Dermis microvascular lymphatic vessel endothelial cell (primary cell): ENCODE results near the gene DCDC2C. TPM values are rescaled to one million over a fixed set of nuclear protein-coding genes. Genes with fewer than 3 reads are reported as not detected.

ENCODE experiments used
- DNase-seq, 2 donors: peaks; one replicate each; pipeline versions ENCODE4 v3.0.0 to v3.0.0-alpha.2; 2010; ENCODE audit warnings: low read depth in 2 of 2
- total RNA-seq: library from RNA; depleted of rRNA; stranded (reverse); fragments of >200 nt; gene quantifications from 2 replicates; pipeline ENCODE4 v1.2.1, GENCODE V29; 2014

DCDC2C gene
- total RNA-seq, 1 donor from 2014 or later: 0.13 TPM

- no peak for DNase-seq
Measured at GRCh38 chr2:3743951-3744555, 40.7 kb downstream of the DCDC2C start.

DNA sequence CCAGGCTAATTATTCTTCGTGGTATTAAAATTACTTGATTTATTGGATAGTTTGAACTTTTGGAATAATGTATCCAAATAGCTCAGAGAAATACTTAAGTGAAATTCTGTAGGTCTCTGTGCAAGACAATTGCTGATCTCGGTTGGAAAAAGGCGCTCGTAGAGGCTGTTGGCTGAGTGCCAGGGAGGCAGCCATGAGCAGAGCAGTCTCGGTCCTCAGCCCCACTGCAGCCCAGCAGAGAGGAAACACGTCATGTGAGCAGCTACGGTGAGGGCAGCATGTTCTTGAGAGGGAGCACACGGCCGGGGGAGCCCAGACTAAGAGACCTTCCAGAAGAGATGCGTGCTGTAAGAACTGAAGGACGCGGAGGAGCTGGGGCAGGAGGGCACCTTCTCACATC is 42.5 kb downstream of the DCDC2C start:
- DNase-seq: no peak

DNA sequence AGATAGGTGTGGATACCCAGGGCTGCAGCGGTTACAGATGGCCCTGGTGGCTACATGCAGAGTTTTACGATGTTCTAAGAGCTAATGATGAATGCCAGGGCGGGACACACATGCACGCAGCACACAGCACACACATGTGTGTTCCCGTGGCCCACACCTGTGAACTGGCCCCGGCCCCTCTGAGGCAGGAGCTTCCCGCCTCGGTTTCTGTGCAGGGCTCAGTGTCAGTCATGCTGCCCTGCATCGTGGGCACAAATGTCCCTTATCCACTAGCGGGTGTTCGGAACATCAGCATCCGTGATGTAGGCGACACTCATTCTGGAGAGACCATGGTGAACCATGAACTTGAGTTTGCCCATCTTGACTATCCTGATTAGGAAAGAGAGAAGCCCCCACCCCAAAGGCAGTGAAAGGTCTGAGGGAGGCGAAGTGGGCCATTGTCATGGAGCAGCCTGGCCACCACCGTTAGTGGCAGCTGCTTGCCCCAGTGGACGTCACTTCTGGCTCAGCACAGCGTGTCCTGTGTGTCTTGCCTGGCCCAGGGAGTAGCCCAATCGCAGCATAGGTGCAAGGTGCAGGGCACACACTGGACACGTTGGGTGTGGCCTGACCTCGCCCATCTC is 43.8 kb downstream of the DCDC2C start:
- no peak for DNase-seq

DNA sequence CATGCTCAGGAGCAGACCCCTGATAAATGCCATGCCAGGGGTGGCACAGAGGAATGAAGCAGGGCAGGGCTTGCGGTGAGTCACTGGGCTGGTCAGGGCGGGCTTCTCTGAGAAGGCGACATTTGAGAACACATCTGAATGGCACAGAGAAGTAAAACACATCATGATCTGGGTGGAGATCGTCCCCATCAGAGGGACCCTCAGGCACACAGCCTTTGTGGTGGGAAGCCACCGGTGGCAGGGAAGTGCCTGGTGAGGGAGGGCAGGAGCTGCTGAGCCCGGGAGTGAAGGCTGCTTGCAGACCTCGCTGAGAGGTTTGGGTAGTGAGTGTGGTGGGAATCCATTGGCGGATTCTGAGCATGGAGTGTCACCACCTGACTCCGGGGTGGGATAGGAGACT is 44.5 kb downstream of the DCDC2C start:
- no peak for DNase-seq

- no peak for DNase-seq
Measured at GRCh38 chr2:3749201-3749600, 45.8 kb downstream of the DCDC2C start.

DNA sequence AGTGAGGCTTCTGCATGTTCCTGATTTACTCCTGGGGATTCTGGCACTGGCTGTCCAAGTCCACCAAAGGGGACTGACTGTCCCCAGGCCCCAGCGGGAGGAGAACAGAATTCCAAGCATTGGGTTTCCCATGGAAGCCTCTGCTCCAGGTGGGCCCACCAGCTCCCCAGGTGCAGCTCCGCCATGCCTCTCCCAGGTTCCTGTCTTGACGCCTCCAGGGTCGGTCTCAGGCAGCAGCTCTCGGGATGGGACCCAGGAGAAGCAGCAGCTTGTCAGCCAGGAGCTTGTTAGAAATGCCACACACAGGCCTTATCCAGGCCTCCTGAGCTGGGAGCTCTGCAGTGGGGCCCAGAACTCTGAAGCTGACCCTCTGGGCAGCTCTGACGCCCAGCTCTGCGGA is 47.9 kb downstream of the DCDC2C start:
- no peak for DNase-seq

- DNase-seq: no peak
Measured at GRCh38 chr2:3751806-3752205, 48.4 kb downstream of the DCDC2C start.

- no peak for DNase-seq
Measured at GRCh38 chr2:3752376-3752775, 49.0 kb downstream of the DCDC2C start.

DNA sequence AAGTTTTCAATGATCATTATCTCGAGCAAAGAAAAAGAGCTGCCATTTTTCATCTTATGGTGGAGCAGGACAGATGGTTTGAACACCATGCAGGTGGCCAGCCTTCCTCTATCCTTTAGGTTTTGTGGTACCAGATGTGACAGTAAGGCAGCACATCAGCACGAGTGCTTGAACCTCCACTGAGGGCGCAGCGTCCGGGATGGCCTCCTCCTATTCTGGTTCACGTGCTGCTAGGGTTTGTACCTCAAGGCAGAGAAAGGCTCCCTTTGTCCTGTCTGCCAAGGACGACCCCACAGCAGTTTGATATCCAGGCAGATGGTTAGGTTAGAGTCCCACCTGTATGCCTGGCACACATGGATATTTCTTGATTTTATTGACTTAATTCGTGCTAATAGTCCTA is 50.2 kb downstream of the DCDC2C start:
- no peak for DNase-seq

- DNase-seq: no peak
Measured at GRCh38 chr2:3754280-3754679, 50.9 kb downstream of the DCDC2C start.

- no peak for DNase-seq
Measured at GRCh38 chr2:3754795-3755194, 51.4 kb downstream of the DCDC2C start.

GRCh38 chr2:3755277-3755676 is 51.9 kb downstream of the DCDC2C start:
- DNase-seq: no peak

DNA sequence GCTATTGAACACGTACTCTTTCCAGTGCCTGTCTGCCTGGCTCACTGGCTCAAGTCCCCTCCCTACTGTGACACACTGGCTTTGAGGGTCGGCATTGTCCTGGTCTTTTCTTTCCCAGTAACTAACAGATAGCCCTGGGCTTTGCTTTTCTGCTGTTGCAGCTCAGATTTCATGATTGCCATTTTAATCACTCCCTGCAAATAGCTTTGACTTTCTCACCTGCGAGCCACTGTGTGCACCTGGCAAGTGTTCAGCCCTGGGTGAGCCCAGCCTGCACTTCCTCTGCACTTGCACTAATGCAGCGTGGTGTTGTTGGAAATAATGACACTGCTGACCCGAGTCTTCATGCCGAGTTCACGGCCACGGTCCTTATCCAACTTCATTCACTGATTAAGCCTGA is 52.9 kb downstream of the DCDC2C start:
- DNase-seq: no peak

- DNase-seq: no peak
Measured at GRCh38 chr2:3758906-3759305, 55.5 kb downstream of the DCDC2C start.

GRCh38 chr2:3759331-3759730 is 56.0 kb downstream of the DCDC2C start:
- DNase-seq: no peak

- no peak for DNase-seq
Measured at GRCh38 chr2:3759761-3760160, 56.4 kb downstream of the DCDC2C start.

DNA sequence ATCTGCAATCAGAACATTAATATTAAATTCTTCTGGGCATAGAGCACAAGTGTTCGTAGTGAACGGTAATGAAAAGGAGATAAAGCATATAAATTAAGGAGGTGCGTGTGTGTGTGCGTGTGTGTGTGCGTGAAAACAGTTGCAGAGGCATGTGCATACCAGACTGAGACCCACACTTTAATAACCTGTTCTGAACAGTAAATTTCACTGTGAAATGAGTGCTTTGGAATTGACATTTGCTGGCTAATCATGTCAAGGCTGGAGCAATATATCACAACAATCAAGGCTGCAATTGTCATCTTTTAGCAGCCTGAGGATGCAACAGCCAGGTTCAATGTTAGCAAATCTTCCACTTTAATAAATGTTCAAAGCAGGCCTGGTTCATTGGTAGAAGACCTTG is 57.9 kb downstream of the DCDC2C start:
- DNase-seq: no peak

DNA sequence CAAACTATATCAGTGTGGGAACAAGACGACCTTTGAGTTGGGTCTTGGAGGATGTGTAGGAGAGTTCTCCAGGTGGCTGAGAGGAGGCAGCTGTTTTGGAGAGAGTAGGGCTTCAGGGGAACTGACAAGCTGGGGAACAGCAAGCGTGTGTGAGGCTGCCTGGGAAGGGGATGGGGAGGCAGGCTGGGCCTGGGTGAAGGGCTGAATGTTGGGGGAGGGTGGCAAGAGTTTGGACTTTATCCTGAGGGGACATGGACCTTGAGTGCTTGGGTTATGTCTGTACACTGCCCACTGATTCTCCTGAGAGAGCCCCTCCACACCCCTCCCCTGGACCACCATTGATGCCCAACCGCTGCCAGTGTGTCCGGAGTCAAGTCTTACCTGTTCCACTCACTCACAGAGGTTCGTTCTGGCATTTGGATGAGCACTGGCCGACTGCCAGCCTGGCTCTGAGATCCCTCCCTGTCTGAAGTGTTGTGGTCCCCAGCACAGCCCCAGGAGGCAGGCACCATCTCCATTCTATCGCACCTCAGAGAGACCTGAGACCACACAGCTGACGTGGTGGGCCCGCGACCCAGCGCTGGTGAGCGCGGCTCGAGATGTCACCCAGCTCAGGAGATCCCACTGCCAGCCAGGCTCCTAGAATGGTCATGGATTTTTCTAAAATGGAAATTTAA is 59.5 kb downstream of the DCDC2C start:
- no peak for DNase-seq

- no peak for DNase-seq
Measured at GRCh38 chr2:3766824-3767223, 63.4 kb downstream of the DCDC2C start.

GRCh38 chr2:3768960-3769765 is 65.8 kb downstream of the DCDC2C start:
- no peak for DNase-seq

- no peak for DNase-seq
Measured at GRCh38 chr2:3769766-3770165, 66.4 kb downstream of the DCDC2C start.

DNA sequence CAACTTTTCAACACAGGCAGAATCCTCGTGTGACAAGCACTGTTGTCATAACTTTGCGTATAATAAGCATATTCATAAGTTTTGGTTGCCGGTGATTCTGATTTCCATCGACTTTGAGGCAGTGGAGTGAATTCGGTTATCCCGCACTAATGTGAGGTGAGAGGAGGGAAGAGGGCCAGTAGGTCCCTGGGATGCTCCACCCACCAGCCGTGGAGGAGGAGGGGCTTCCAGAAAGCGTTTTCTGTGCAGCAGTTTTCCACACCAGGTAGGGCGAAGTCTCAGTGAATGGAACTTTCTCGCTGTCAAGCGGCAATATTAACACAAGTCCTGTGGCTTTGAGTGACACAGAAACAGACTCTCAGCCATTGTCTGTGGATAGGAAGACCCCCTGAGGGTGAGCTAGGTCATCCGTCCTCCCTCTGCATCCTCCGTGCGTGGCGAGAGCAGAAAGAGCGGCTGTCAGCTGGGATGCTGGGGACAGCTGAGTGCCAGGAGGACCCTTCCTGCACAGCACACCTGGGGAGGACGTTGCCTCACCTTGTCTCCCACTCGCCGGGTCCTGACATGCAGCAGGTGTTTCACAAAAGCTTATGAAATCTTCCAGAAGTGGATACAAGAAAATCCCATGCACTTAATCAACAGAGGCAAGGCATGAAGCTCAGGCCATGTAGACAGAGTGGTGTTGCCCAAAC is 67.5 kb downstream of the DCDC2C start:
- no peak for DNase-seq
